RCC 7860 (cell line): ENCODE results near the gene UBXN10.
A peak's percentile ranks its signal among the peaks of the same experiment; 100 is the strongest.
"Not testable (repeated sequence)": the region's sequence is repeated elsewhere in the genome, so short reads cannot be mapped to it uniquely, and the experiment has no call there.

Experiments used
- DNase-seq: peaks from one replicate; pipeline ENCODE4 v3.0.0-alpha.2; 2015; ENCODE audit warnings: low spot score
- FAIRE-seq: peaks from 2 replicates; lab custom pipeline; 2012; peaks lifted over from hg19 to GRCh38; lab: Jason Lieb, UNC

Gene UBXN10

DNA sequence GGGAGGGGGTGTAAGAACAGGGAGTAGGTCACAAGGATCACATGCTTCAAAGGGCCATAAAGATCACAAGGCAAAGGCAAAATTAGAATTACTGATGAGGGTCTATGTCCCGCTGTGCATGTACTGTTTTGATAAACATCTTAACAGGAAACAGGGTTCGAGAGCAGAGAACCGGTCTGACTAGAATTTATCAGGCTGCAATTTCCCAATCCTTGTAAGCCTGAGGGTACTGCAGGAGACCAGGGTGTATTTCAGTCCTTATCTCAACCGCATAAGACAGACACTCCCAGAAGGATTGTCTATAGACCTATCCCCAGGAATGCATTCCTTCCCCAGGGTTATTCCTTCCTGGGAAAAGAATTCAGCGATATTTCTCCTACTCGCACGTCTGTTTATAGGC is 46.7 kb downstream of the UBXN10 start:
- not testable (repeated sequence) for DNase-seq, FAIRE-seq

- FAIRE-seq (no peak), DNase-seq (peak; percentile 9)
These were observed 47.5 kb downstream of the UBXN10 start for GRCh38 chr1:20233394-20233793.

DNA sequence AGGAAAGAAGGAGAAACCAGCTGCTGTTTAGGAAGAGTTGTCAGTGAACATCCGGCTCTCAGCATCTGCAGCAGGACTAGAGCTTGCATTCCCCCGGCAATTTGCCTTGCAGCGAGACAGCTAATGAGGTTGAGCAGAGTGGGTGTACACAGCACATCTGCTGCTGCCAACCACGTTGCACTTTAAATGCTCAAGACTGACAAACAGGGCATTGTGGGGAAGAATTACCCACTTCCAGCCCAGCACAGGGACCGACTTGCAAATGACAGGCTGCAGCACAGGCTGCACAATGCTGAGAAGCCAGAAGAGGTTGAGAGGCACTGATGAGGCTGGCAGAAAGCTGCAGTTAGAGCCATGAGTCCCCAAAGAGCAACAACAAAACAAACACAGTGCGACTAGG is 48.0 kb downstream of the UBXN10 start:
- no peak for FAIRE-seq

DNA sequence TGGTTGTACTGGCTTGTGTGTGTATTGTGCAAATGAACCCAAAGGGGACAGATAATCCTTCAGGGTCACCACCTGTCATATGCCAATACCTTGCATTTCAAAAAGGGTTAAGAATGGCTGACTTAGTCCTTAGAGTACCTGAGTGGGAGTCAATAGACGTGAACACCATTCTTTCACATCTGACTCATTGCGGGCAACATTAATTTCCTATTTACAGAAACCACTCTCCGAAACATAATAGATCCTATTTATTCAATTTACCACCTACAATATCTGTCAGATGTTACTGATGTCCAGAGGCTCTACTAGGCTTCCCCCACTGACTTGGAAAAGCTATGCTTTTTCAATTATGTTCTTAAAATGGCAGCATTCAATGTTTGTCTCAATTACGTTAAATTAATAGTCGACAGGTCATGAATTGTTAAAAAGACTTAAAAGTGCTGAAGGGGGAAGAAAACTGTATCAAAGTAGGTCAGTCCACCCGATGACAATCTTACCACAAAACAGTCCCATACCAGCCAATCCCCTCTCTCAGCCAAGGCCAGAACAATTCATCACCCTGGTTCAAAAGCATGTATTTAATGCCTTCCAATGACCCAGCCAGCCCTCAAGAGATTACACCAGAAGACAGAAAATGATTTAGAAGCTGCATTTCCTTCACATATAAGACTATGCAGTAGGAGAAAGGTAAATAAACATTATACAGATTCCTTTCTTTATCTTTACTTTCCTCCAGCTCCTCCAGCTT is 49.1 kb downstream of the UBXN10 start:
- FAIRE-seq (no peak), DNase-seq (no peak)

More for the DNA sequence above, 48.0 kb downstream of the UBXN10 start:
- DNase-seq = no peak

GRCh38 chr1:20237646-20238045 is 51.8 kb downstream of the UBXN10 start:
- no peak for FAIRE-seq
- DNase-seq = no peak

GRCh38 chr1:20240012-20240411 is 54.1 kb downstream of the UBXN10 start:
- FAIRE-seq (no peak), DNase-seq (no peak)

DNA sequence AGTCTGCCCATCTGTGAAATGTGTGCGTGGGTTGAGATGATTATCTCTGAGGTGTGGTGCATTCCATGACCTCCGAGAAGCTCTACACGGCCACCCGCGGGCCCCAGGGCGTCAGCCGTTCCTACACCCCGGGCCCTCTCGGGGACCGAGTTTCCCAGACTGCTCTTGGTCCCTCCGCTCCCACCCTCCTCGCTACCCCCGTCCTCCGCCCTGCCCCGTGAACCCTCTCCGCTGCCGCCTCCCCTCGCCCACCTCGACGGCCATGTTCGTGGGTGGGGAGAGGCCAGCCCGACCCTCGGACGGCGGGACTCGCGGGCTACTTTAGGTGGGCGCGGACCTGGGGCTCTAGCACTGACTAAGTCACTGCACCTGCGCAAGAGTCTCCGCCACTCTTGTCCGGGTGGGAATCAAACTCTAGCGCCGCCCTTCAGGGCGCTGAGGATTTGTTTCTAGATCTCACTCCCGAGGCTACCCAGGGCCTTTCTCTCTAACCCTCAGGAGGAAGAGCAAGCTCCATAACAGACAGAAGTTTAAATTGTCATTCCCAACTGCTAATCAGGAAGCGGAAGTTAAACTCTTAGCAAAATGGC is 57.1 kb downstream of the UBXN10 start:
- FAIRE-seq (no peak), DNase-seq (no peak)
